Tibial nerve (tissue), 4 donors: ENCODE measurements around the gene NUAK2. TPM values are rescaled to one million over a fixed set of nuclear protein-coding genes. Genes with fewer than 3 reads are reported as not detected.

Source experiments
- DNase-seq, 2 donors: peaks; one replicate each; pipeline ENCODE4 v3.0.0-alpha.2; 2019; ENCODE audit warnings: low spot score in 2 of 2
- H3K27ac ChIP-seq, 4 donors: fragments of 200-600 bp; sonication (generic) in 3 of 4; one replicate each; pipeline ENCODE4 v1.5.1; 2017 to 2019; ENCODE audit warnings: mild to moderate bottlenecking in 1 of 4
- H3K27me3 ChIP-seq, 2 donors: fragments of 200-600 bp; sonication (generic) in 1 of 2; one replicate each; pipeline versions ENCODE4 v1.5.1 to v1.6.0; 2017 to 2019
- H3K36me3 ChIP-seq, 3 donors: fragments of 200-600 bp; sonication (generic); one replicate each; pipeline ENCODE4 v1.5.1; 2018 to 2019
- H3K4me1 ChIP-seq, 4 donors: fragments of 200-600 bp; sonication (generic) in 3 of 4; one replicate each; pipeline ENCODE4 v1.5.1; 2017 to 2019
- H3K4me3 ChIP-seq, 4 donors: fragments of 200-600 bp; sonication (generic) in 3 of 4; one replicate each; pipeline ENCODE4 v1.5.1; 2017 to 2019; ENCODE audit warnings: mild to moderate bottlenecking in 1 of 4, moderate library complexity in 1 of 4
- H3K9me3 ChIP-seq, 4 donors: fragments of 200-600 bp; sonication (generic) in 3 of 4; one replicate each; pipeline ENCODE4 v1.5.1; 2017 to 2019
- EP300 ChIP-seq, 2 donors: sonication (generic); formaldehyde crosslinking; IDR thresholded peaks; one replicate each; pipeline ENCODE4 v1.6.1; 2017; ENCODE audit warnings: antibody characterized with exemption in 2 of 2, mild to moderate bottlenecking in 1 of 2
- POLR2A ChIP-seq, 2 donors: fragments of 450-650 bp; IDR thresholded peaks; one replicate each; pipeline ENCODE4 v1.6.1; 2017; ENCODE audit warnings: antibody characterized with exemption in 2 of 2, mild to moderate bottlenecking in 2 of 2, moderate library complexity in 2 of 2
- WGBS, 2 donors: methylation state at CpG; one replicate each; pipeline ENCODE4 v1.1.5; 2018; 5-methylcytosine and 5-hydroxymethylcytosine counted together
- total RNA-seq, 4 donors: library from RNA; depleted of rRNA; stranded (reverse); fragments of >200 nt; gene quantifications; one replicate each; pipeline ENCODE4 v1.1.0, GENCODE V29; 2016
- TF ChIP-seq, protein P1 (sequence below), 5 experiments: fragments of 200-600 bp in 3 of 5; fragments of 450-650 bp in 2 of 5; sonication (generic) in 3 of 5; IDR thresholded peaks; one replicate each; pipeline ENCODE4 v1.5.1; 2016 to 2019; ENCODE audit warnings: antibody characterized with exemption in 5 of 5, mild to moderate bottlenecking in 3 of 5, moderate library complexity in 2 of 5

The NUAK2 gene
- total RNA-seq, 4 donors from 2014 or later: 0.60 to 5.3 (median 2.7) TPM

DNA sequence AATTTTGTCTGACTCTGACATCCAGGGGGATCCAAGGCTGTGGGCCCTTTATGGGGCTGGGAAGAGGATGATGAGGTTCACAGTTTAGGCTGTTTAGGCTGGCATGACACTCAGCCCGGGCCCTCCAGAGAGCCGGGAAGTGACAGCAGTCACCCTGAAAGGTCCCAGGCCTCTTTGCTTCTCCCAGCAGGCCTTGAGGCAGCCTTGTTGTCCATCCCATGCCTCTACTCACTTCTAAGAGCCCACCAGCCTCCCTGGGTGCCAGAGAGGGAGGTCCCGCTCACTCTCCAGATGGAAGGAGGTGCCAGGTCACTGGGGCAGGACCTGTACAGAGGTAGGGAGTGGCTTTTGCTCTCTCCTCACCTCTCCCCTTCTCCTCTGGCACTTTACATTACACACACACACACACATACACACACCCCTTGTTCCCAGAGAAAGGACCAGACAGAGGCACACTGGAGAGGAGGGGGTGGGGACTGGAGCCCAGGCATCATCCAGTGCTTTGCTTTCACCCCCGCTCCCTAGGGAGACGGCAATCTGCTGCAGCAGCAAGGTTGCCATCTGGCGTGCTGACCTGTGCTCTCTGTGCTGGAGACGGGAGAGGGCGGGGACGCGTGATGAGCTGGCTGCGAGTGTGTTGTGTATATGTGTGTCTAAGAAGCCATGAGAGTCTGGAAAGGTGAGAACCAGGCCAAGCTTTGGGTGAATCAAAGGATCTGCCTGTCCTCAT, 30.6 kb upstream of the NUAK2 start:
- H3K36me3 ChIP-seq: no peaks in the 10 kb centered on the region
- peaks cover 0 to 22% of the 10 kb centered on the region in 2 donors for H3K27me3 ChIP-seq
- no peak overlapping the region for H3K27ac ChIP-seq
- no peaks in the 10 kb centered on the region for H3K9me3 ChIP-seq
- H3K4me3 ChIP-seq: no peak overlapping the region
- H3K4me1 ChIP-seq: peaks cover 0 to 31% (median 0%) of the 10 kb centered on the region in 4 donors
- DNase-seq: no peak
- no peak for TF ChIP-seq POLR2A (IDR thresholded peaks at IDR 0.05)
- TF ChIP-seq, protein P1, sequence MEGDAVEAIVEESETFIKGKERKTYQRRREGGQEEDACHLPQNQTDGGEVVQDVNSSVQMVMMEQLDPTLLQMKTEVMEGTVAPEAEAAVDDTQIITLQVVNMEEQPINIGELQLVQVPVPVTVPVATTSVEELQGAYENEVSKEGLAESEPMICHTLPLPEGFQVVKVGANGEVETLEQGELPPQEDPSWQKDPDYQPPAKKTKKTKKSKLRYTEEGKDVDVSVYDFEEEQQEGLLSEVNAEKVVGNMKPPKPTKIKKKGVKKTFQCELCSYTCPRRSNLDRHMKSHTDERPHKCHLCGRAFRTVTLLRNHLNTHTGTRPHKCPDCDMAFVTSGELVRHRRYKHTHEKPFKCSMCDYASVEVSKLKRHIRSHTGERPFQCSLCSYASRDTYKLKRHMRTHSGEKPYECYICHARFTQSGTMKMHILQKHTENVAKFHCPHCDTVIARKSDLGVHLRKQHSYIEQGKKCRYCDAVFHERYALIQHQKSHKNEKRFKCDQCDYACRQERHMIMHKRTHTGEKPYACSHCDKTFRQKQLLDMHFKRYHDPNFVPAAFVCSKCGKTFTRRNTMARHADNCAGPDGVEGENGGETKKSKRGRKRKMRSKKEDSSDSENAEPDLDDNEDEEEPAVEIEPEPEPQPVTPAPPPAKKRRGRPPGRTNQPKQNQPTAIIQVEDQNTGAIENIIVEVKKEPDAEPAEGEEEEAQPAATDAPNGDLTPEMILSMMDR (IDR thresholded peaks at IDR 0.05): no peak
- TF ChIP-seq EP300 (IDR thresholded peaks at IDR 0.05): no peak
- 49 to 75% methylated on average over 11 of the region's 11 CpGs for WGBS, 2 donors

DNA sequence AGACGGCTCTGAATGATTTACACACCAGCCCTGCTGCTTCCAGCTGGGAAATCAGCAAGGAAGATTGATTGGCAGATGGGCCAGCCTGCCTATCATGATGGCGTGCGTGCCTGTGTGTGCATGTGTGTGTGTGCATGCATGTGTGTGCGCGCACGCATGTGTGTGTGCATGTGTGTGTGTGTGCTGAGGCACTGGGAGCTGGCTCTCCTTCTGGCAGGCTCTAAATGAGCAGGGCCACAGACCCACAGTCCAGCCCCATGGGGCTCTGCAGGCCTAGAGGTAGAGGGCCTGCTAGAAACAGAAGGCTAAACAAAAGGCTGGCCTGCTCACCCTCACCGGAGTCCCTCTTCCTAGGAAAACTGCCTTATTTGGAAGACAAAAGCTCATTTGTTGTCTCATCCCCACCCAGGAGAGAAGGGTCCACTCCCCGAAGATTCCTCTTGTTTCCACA, 29.2 kb upstream of the NUAK2 start:
- TF ChIP-seq, protein P1 (IDR thresholded peaks at IDR 0.05): no peak
- TF ChIP-seq POLR2A (IDR thresholded peaks at IDR 0.05): no peak
- TF ChIP-seq EP300 (IDR thresholded peaks at IDR 0.05): no peak
- DNase-seq: no peak
- Histone ChIP-seq H3K27ac (no peak overlapping the region), H3K36me3 (no peaks in the 10 kb centered on the region), H3K4me3 (no peak overlapping the region), H3K4me1 (peaks cover 0 to 16% (median 0%) of the 10 kb centered on the region in 4 donors), H3K27me3 (peaks cover 0 to 25% of the 10 kb centered on the region in 2 donors), H3K9me3 (no peaks in the 10 kb centered on the region)
- 53 to 65% methylated on average over 8 of the region's 8 CpGs for WGBS, 2 donors

DNA sequence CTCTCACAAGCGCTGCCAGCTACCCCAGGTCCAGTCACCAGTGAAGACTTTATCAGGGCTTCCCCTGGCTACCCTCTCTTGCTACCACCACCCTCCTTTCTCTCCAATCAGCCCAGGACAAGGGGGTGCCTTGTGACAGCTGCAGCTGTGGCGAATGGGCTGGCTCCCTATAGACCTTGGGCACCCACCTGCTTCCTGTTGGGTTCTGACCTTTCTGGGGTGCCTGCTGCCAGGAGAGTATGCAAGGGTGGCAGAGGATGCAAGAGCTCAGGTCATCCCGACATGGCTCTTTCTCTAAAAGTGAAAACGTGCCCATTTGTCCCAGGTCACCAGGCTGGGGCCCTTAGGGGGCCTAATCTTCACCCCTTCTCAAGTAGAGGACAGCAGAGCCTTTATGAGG, 28.6 kb upstream of the NUAK2 start:
- Histone ChIP-seq H3K9me3 (no peaks in the 10 kb centered on the region), H3K4me3 (no peak overlapping the region), H3K27ac (no peak overlapping the region), H3K36me3 (no peaks in the 10 kb centered on the region), H3K27me3 (peaks cover 0 to 31% of the 10 kb centered on the region in 2 donors), H3K4me1 (peaks cover 0 to 11% (median 0%) of the 10 kb centered on the region in 4 donors)
- DNase-seq: no peak
- TF ChIP-seq POLR2A (IDR thresholded peaks at IDR 0.05): no peak
- WGBS, 2 donors: 68 to 70% methylated on average over 3 to 4 of the region's 4 CpGs

DNA sequence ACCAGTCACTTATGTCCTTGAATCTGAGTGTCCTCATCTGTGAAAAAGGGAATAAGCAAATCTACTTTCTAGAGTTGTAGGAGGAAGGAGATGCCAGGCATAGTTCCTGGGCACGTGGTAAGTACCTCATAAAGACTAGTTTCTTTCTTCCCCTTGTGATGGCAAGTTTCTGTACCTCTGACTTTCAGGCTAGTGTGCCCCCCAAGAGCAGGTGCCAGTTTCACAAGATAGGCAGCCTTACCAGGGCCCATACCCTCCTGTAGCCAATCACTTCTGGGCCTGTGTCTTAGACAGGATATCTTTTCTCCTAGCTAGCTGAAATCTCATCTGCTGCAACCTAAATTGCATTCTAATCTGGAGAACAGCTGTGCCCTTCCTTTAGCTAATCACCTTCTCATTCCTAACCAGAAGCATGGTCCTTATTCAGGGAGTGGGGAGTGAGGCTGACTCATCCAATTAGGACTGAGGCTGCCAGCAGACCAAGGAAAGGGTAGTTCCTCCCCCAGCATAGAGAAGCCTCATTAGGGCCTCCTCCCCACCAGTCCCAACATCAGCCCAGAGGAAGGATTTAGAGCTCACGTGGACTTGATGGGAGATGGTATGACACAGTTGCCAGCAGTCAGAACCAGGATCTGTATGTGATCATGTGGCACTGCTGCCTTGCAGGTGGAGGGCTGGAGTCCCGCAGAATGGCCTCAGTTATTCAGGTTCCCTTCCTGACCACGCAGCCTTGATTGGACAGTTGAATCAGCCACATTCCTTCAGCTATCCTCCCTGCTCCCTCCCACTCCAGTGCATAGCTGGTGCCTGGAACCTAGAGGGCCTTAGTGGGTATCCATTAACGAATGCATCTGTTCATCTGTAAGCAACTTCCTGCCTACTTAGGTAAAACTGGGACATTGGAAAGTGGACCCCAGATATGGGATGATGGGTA, 27.3 kb upstream of the NUAK2 start:
- no peaks in the 10 kb centered on the region for H3K9me3 ChIP-seq
- TF ChIP-seq EP300 (IDR thresholded peaks at IDR 0.05) (no peak), POLR2A (IDR thresholded peaks at IDR 0.05) (no peak)
- TF ChIP-seq, protein P1 (IDR thresholded peaks at IDR 0.05): no peak
- DNase-seq: no peak
- no peaks in the 10 kb centered on the region for H3K36me3 ChIP-seq
- peaks cover 0 to 8% (median 7%) of the 10 kb centered on the region in 4 donors for H3K4me1 ChIP-seq
- H3K27me3 ChIP-seq: peaks cover 0 to 44% of the 10 kb centered on the region in 2 donors
- H3K27ac ChIP-seq: no peak overlapping the region
- WGBS, 2 donors: 53 to 69% methylated on average over 4 to 5 of the region's 5 CpGs
- no peak overlapping the region for H3K4me3 ChIP-seq

DNA sequence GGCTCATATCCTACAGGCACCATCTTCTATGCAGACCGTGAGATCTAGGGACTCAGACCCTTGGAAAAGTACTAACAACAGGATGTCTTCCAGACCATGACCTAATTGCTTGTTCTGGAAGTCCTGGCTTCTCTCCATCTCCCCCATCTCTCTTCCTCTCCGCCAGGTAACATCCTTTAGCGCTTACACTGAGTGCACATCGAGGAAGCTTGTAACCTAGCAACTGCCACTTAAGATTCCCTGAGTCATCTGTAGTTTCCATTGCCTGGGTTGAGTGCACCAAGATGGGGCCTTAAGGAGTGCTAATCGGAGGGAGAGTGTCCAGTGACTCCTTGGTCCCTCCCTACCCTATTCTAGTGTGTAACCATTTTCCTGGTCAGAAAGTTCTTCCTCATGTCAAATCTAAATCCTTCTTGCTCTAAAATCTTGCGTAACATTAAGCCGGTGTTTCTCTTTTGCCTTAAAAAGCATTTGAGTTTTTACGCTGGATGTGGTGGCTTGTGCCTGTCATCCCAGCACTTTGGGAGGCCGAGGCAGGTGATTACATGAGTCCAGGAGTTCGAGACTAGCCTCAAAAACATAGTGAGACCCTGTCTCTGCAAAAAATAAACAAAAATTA, 25.5 kb upstream of the NUAK2 start:
- Histone ChIP-seq H3K9me3 (no peaks in the 10 kb centered on the region), H3K4me1 (peaks cover 0 to 16% (median 13%) of the 10 kb centered on the region in 4 donors), H3K27ac (no peak overlapping the region), H3K36me3 (no peaks in the 10 kb centered on the region), H3K4me3 (no peak overlapping the region), H3K27me3 (peaks cover 0 to 58% of the 10 kb centered on the region in 2 donors)
- TF ChIP-seq EP300 (IDR thresholded peaks at IDR 0.05): no peak
- no peak for TF ChIP-seq POLR2A (IDR thresholded peaks at IDR 0.05)
- TF ChIP-seq, protein P1 (IDR thresholded peaks at IDR 0.05): no peak
- no peak for DNase-seq
- WGBS, 2 donors: 84 to 88% methylated on average over 10 of the region's 10 CpGs
